HG03565 (cell line): ENCODE data around the gene TPBG.
A peak's percentile ranks its signal among the peaks of the same experiment; 100 is the strongest.
"Not testable (repeated sequence)": the region's sequence is repeated elsewhere in the genome, so short reads cannot be mapped to it uniquely, and the experiment has no call there.

ENCODE experiments used
- ATAC-seq: cut with Tn5 transposase; IDR thresholded peaks from one replicate; pipeline ENCODE4 v1.9.1; 2021; ENCODE audit warnings: mild to moderate bottlenecking, moderate library complexity; ENCODE audit not compliant: unreplicated experiment

TPBG gene

GRCh38 chr6:82372656-82373055, 9.0 kb downstream of the TPBG start:
- ATAC-seq, result no peak

- no peak for ATAC-seq
Observed at GRCh38 chr6:82374516-82374915, 10.9 kb downstream of the TPBG start.

GRCh38 chr6:82376636-82377035, 13.0 kb downstream of the TPBG start:
- no peak for ATAC-seq

- no peak for ATAC-seq
Observed at GRCh38 chr6:82380566-82381185, 17.1 kb downstream of the TPBG start.

- ATAC-seq, result peak; percentile 87
Observed at GRCh38 chr6:82381278-82381677, 17.7 kb downstream of the TPBG start.

- no peak for ATAC-seq
Observed at GRCh38 chr6:82385102-82385501, 21.5 kb downstream of the TPBG start.

GRCh38 chr6:82385546-82385945, 21.9 kb downstream of the TPBG start:
- no peak for ATAC-seq

- ATAC-seq, result no peak
Observed at GRCh38 chr6:82385961-82386360, 22.3 kb downstream of the TPBG start.

GRCh38 chr6:82394770-82395169, 31.2 kb downstream of the TPBG start:
- ATAC-seq, result not testable (repeated sequence)

GRCh38 chr6:82396964-82397751, 33.5 kb downstream of the TPBG start:
- peak; percentile 73 for ATAC-seq

GRCh38 chr6:82397962-82398692, 34.5 kb downstream of the TPBG start:
- no peak for ATAC-seq

- peak; percentile 72 for ATAC-seq
Observed at GRCh38 chr6:82408952-82409431, 45.4 kb downstream of the TPBG start.

- ATAC-seq, result no peak
Observed at GRCh38 chr6:82410151-82410648, 46.6 kb downstream of the TPBG start.

GRCh38 chr6:82413868-82414267, 50.3 kb downstream of the TPBG start:
- ATAC-seq, result no peak

- no peak for ATAC-seq
Observed at GRCh38 chr6:82415820-82416219, 52.2 kb downstream of the TPBG start.

GRCh38 chr6:82416346-82416745, 52.7 kb downstream of the TPBG start:
- no peak for ATAC-seq
